GM04503 (cell line): ENCODE results near the gene FZD10.

ENCODE experiments used
- DNase-seq: peaks from one replicate; pipeline ENCODE4 v3.0.0-alpha.2; 2012; ENCODE audit warnings: low read depth

Gene FZD10

DNA sequence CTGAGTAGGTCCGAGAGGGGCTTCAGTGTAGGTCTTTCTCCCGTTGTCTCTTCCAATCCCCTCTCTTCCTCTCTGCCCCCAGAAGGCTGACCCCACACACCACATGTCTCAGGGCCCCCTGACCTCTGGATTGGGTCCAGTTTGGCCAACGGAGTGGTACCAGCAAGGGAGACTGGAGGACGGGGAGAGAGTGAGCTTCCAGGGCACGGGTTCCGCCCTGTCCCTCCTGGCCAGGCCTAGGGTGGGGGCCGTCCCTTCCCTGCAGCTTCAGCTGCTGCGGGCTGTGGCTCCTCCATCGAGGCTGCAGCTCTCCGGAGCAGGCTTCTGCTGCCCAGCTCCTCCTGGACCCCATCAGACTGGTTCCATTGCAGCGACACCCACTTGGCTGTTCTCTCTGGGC, 17.4 kb downstream of the FZD10 start:
- no peak for DNase-seq

DNA sequence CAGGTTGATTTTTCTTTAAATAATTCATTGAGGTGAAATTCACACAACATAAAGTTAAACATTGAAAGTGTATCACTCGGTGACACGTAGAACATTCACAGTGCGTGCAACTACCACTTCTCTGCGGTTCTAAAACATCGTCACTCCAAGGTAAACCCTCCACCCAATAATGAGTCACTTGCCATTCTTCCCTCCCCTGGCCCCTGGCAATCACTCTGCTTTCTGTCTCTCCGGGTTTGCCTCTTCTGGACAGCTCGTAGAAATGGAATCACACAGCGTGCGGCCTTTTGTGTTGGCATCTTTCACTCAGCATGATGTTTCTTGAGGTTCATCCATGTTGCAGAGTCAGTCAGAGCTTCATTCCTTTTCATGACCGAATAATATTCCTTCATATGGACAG, 18.9 kb downstream of the FZD10 start:
- DNase-seq: no peak

DNA sequence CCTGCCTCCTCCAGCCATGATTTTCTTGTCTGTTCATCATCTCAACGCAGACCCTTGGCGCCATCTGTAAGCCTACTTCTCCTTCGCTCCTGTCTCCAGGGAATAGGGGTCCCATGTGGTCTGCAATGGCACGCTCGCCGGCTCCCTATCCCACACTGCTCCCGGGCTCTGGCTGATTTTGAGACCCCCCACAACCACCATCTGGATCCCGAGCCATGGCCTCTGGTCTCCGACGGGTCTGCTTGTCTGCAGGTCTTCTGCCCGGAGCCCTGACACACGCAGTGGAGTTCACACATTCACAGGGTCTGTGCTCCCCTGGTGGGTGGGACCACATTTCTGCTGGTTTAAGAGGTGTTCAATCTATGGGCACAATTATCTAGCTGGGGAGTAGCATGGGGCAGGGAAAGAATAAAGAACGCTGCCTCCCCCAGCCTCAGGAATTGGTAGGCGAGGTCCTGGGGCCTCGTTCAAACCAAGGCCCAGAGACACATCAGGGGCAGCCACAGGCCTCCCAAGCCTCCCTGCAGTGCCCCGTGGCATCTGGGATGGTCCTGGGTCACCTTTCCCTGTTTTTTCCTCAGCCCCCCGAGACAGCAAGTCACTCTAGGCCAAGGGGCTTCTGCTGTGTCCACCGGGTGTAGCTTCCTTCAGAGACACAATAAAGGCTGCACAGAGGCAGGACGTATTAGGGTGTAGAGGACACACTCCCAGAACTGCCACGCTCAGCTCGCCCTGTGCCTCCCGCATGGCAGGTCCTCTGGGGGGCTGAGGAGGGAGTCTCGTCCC, 21.5 kb downstream of the FZD10 start:
- no peak for DNase-seq

DNA sequence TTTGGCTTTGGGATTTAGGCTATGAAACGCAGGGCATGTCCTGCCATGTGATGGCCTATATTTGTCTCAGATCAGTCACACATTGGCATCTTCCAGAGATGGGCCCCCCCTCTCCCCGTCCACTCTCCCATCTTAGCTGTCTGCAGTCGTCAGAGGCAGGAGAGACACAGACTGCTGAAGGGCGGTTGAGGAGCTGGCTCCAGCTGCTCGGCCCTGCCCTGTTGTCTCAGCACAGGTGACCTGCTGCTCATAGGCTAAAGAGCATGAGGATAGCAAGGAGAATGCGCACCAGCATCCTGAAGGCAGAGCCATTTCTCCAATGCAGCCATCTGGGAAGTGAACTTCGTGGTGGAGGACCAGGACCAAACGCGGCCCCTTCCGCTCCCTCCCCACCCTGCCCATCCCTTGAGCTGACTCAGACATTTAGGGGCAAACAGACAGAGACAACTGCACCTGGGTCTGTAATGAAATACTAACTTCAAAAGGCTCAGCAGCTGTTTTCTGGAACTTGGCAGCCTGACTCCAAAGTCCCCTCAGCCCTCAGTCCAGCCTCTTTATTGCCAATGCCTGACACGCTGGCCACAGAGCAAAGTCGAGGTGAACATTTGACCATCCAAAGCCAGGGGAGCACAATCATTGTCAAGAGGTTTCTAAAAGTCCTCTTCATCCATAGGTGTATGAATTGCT, 22.3 kb downstream of the FZD10 start:
- no peak for DNase-seq

DNA sequence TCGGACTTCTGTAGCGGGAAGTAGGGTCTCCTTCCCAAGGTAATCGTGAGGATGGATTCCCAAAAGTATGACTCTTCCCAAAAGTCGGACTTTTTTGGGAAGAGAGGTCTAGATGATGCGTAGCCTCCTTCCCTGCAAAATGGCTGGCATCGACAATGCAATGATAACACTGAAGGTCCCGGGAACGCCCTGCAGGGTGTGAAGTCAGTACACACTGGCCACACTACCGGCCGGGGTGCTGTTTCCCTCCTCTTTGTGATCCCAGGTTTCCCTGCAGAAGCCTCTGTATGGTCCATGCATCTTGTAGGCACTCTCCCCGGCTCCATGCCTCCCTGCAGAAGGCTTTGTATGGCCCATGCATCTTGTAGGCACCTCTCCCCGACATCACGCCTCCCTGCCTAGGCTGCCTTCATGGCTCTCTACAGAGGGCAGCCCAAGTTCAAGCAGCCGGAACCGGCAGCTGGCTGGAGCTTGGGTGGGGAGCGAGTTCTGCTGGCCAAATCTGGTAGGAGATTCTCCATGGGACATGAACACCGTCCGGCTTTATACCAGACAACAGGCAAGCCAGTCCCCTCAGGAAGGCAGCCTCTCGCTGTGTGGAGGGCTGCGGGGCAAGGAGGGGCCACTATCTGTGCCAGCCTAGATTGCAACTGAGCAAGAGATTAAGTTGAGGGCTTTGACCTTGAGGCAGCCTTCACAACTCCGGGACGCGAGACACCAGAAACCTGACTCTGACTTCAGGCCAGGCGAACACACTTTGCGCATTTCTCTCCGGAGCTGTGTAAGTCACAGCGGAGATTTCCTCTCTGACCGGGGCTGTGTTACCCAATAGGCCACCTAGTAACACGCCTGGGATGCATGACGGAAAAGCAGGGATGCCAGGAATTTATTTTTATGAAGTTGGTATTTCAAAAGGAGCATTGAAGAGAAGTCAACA, 23.5 kb downstream of the FZD10 start:
- no peak for DNase-seq

DNA sequence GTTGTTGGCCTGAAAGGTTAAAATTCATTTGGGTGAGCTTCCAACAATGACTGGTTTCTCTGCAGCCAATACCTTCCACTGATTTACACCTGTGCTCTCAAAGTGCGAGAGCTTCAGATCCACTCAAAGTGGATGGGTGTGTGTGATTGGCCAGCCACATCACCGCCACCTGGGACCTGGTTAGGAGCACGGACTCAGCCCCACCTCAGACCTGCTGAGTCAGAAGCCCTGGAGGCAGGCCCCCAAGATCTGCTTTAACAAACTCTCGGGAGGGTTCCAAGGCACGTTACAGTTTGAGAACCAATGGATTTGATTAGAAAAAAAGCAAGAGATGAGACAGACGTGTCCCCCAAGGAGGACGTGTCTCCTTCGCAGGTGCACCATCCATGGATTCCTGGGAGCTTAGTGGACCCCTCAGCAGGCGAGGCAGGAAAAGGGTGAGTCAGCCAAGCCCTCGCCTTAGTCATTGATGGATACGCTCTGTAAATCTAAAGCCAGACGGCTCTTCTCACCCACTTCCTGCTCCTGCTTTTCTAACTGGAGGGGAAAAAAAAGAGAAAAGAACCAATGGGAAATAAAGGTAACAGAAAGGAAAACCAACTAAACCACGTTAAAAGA, 24.5 kb downstream of the FZD10 start:
- DNase-seq: no peak

DNA sequence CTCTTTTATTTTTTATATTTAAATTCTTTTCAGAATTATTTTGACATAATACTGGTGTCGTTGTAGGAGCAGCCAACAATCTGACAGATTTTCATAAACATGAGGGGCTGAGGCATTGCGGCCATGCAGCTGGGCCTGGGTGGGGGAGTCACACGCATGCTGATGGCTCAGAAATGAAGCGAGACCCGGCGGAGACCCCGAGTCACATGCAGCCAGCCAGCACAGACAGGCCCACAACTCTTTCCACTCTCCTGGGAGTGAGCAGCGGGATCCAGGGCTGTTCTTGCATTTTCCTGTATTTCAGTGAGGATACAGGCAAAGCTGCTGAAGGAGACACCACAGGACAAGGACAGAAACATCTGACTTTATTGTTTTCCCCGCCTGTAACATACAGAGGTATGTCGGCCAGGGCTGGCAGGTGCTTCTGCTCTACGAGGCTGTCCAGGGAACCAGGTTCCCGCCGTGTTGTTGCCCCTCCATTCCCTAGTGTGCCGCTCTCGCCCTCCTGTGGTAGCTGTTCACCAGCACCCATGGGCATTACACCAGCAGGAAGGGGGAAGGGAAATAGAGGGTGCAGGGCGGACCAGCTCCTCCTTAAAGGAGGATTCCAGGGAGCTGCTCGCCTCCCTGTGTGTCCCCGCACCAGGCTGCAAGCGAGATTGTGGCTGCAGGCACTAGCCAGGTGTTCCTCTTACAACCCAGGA, 30.5 kb downstream of the FZD10 start:
- DNase-seq: no peak

DNA sequence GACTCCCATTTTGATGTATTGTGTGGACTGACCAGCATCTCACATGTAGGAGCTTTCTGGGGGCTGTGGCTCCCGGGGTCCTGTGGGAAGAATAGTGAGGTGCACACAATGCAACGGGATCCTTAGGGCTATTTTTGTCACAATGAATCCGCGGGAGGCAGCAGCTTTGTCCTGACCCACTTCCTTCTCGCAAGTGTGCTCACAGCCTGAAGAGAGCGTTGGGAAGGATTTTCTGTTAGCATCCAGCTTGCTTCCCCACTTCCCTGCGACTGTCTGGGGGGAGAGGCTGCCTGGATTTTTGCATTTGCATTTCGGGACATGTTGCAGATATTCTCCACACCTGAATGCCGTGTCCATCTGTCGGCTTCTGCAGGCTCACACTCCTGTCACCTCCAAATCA, 31.9 kb downstream of the FZD10 start:
- no peak for DNase-seq

DNA sequence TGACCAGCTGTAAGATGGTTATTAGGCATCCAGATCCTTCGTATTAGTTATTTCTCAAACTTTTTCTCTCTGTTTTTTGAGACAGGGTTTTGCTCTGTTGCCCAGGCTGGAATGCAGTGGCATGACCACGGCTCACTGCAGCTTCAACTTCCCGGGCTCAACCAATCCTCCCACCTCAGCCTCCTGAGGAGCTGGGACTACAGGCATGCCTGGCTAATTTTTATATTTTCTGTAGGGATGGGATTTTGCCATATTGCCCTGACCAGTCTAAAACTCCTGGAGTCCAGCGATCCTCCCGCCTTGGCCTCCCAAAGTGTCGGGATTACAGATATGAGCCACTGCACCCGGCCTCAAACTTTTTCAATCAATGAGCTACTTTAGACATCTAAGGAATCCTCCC, 33.1 kb downstream of the FZD10 start:
- DNase-seq: no peak

DNA sequence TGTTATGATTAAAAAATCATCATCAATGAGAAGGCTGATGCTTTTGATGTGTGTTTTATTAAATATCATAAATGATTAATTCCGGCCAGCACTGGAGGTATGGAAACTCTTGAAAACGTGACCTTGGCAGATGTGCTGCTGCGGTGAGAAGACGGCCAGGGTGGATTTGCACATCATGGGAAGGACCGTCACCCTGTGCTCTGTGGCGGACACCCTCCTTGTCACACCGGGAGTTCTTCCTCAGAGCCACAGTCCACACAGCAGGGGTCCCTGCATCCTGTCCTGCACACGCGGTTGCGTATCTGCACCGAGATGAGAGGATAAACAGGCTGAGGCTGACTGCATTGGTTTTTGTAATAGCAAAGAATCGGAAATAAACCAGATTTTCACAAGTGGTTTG, 33.5 kb downstream of the FZD10 start:
- no peak for DNase-seq

DNA sequence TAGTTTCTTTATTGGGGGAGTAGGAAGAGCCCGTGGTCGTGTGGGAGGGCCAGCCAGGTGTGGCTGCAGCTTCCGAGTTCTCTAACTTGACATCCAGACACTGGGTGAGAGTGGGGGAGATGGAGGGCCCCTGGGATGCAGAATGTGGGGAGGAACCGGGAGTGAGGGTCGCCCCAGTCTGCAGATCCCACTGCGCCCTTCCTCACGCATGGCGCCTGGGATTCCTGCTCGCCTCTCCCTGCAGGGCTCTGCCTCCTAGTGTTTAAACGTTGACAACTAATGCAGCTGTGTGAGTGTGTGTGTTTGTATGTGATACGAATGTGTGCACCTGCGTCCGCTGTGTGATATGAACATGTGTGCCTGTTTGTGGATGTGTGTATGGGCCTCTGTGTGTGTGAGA, 34.6 kb downstream of the FZD10 start:
- no peak for DNase-seq

DNA sequence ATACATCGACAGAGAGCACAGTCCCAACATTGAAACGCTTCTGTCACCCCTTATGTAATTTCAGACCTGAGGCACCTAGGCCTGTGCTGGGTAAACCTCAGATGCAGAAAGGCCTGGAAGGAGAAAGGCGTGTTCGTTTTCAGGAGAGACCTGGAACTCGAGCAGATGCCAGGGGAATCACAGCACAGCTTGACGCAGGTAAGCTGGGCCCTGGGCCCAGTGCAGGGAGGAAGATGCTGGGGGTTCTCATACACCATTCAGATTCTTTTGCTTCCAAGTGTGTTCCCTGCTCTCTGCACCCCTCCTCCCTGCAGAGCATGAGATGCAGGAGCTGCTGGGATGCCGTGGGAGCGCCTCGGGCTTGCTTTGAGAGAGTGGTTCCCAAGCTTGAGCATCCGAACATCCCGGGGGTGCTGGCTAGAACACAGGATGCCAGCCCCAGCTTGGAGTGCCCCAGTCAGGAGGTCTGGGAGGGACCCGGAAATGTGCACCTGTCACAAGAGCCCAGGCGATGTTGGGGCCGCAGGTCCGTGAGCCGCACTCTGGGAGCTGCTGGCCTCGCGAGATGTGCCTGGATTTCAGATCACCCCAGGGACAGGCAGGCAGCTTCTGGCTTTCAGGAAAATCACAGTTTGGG, 35.9 kb downstream of the FZD10 start:
- DNase-seq: no peak

DNA sequence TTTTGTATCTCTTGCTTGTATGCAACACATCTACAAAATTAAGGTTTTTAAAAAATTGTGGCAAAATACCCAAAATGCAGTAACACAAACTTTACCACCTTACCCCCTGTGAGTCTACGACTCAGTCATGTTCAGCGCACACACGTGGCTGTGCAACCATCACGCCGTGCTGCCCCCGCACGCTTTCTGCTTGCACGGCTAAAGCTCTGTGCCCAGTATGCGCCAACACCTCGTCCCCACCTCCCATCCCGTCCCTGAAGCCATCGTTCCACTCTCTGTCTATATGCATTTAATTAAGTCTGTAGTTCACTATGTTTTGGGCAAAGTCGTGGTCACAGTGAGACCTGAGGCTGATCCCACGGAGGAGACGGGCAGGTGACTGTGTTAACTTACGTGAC, 36.4 kb downstream of the FZD10 start:
- DNase-seq: no peak

DNA sequence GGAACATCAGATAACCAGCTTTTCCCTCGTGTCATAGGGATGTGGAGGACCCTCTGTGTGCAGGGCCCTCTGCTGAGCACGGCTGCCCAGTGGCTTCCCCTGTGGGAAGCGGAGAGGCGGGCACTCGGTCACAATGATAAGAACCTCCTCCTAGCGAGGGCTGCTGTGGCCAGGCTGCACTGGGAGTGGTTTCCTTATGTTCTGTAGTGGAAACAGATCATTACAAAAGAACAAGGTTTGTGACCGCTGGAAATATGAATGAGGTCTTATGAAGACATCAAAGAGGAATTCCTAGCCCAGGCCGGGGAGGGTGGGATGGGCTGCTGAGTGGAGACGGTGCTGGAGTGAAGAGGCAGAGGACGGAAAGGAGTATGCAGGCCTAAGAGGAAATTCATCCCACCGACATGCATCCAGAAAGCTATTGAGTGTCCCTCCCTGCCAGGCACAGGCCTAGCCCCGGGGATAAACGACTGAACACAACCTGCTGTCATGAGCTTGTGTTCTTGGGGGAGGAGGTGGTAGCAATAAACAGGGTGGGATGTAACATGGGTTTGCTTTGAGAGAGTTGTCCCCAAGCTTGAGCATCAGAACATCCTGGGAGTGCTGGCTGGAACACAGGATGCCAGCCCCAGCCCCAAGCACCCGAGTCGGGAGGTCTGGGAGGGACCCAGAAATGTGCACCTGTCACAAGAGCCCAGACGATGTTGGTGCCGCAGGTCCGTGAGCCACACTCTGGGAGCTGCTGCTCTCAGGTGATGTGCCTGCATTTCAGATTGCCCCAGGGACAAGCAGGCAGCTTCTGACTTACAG, 37.5 kb downstream of the FZD10 start:
- no peak for DNase-seq

DNA sequence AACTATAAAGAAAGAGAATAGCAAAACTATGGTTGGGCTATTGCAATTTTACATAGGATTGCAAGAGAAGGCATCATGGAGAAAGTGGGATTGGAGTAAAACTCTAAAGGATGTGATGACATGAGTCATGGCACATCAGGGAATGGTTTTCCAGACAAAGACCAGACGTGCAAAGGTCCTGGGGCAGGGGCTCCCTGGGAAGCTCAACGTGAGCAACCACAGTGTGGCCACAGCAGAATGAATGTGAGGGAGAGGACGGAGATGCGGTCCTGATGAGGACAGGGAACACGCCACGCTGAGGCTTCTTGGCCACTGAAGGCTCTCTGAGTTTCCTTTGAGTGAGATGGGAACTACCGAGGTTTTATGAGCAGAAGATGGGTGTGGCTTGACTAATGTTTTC, 38.2 kb downstream of the FZD10 start:
- no peak for DNase-seq

DNA sequence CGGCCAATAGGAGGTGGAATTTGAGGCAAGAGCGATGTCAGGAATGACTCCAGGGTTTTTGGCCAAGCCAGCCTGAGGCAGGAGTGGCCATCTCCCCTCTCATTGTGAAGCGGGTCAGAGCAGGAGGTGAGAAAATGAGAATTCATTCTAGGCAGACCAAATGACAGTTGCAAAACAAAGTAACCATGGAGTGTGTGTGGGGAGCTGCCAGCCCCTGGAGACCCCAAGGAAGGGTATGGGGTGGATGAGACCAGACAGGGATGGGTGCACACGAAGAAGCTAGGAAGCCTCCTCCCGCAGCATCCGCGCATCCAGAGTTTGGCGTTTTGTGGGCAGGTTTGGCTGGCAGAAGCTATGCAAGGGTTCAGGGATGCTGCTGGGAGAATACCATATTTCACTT, 38.8 kb downstream of the FZD10 start:
- DNase-seq: no peak

DNA sequence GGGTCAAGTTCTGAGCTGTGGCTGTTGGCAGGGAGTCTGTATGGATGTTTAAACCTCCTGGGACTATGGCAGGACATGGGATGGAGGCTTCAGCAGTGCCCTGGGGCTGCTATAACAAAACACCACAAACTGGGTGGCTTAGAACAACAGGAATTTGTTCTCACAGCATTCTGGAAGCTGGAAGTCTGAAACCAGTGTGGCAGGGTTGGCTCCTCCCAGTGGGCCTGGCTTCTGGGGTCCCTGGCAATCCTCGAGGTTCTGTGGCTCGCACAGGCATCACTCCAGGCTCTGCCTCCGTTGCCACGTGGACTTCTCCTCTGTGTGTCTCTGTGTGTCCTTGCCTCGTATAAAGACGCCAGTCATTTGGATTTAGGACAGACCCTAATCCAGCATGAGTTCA, 39.9 kb downstream of the FZD10 start:
- DNase-seq: no peak

DNA sequence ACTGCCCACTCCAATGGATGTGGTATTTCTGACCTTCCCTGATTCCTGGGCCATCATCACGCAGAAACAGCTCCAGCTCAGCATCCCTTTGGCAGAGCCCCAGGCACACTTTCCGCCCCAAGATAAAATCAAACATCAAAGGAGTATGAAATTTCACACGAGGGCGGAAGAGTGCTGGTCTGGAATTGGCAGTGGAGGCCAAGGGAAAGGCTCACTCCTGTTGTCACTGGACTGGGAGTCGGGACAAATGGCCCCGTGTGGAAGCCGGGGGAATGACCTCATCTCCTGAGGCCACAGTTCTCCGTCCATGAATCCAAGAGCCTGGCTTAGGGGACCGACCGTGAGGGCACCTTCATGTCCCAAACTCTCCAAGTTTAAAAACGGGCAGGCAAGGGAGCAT, 40.9 kb downstream of the FZD10 start:
- no peak for DNase-seq

DNA sequence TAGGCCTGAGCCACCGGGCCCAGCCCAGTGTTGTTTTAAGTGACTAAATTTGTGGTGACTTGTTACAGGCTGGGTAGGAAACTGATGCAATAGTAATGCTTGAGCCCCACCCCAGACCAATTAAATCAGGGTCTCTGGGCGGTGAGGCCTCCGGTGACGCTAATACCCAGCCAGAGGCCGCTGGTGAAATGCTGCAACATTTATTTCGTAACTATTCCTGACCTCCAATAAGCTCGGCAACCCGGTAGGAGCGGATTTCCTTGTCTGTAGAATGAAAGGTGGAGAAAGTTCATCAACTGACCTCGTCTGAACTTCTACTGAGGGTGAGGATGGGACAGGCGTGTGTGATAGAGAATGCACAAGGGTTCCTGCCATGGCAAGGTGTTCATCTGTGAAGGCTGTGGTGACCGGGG, 42.3 kb downstream of the FZD10 start:
- no peak for DNase-seq

DNA sequence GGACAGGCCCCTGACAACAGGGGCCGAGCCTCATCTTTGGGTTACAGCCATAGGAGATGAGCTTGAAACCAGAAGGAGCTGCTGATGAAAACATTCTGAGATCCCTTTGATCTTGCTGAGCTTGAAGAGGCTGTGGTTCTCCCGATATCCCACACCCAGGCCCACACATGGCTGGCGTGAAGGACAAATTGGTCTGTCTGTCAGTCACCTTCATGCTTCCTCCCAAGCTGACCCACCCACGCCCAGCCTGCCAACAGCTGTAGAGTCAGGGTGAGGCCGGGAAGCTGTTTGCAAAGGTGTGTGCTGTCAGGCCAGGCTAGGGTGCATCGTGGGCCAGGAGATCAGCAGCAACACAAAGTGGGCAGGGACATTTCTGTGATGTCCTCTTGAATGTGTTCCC, 43.2 kb downstream of the FZD10 start:
- no peak for DNase-seq
